H1 (cell line): ENCODE data around the gene CCER1. TPM values are rescaled to one million over a fixed set of nuclear protein-coding genes. Genes with fewer than 3 reads are reported as not detected.

ENCODE experiments used
- CTCF ChIA-PET: fragments of 300-600 bp; sonication (Branson Sonifier 250); formaldehyde crosslinking; loops from one replicate; lab custom pipeline; 2021; ENCODE audit not compliant: partially characterized antibody; lab: Charles Lee
- POLR2A ChIA-PET: fragments of 300-600 bp; sonication (Branson Sonifier 250); formaldehyde crosslinking; loops from one replicate; lab custom pipeline; 2021; ENCODE audit warnings: inconsistent platforms; ENCODE audit not compliant: partially characterized antibody; lab: Charles Lee
- DNase-seq, 2 experiments: peaks; one replicate each; pipeline versions ENCODE4 v3.0.0 to v3.0.0-alpha.2; 2010 to 2022; ENCODE audit warnings: low spot score in 2 of 2, low read depth in 1 of 2, mixed read lengths in 1 of 2
- FAIRE-seq: peaks from 2 replicates; lab custom pipeline; 2011; peaks lifted over from hg19 to GRCh38; lab: Jason Lieb, UNC
- H2AFZ ChIP-seq: 2 replicates; pipeline ENCODE4 v1.8.1; 2012; ENCODE audit warnings: low read length, inconsistent platforms
- H2AK5ac ChIP-seq: 2 replicates; pipeline ENCODE4 v1.6.1; 2013; ENCODE audit warnings: low read depth, low read length
- H2BK120ac ChIP-seq: replicated peaks from 2 replicates; pipeline ENCODE3; 2013; ENCODE audit warnings: low read depth, low read length, inconsistent platforms
- H2BK12ac ChIP-seq: 2 replicates; pipeline ENCODE4 v1.6.1; 2013; ENCODE audit warnings: low read depth, low read length
- H2BK15ac ChIP-seq: 2 replicates; pipeline ENCODE4 v1.6.1; 2013; ENCODE audit warnings: low read length
- H2BK20ac ChIP-seq: 2 replicates; pipeline ENCODE4 v1.6.1; 2013; ENCODE audit warnings: low read length
- H2BK5ac ChIP-seq: 2 replicates; pipeline ENCODE4 v1.6.1; 2013; ENCODE audit warnings: low read depth, low read length
- H3K14ac ChIP-seq: 2 replicates; pipeline ENCODE4 v1.6.1; 2013; ENCODE audit warnings: inconsistent platforms; ENCODE audit not compliant: insufficient read length
- H3K18ac ChIP-seq: 2 replicates; pipeline ENCODE4 v1.6.1; 2013; ENCODE audit warnings: low read length; ENCODE audit errors: extremely low read depth
- H3K23ac ChIP-seq: 2 replicates; pipeline ENCODE4 v1.6.1; 2013; ENCODE audit warnings: inconsistent platforms; ENCODE audit not compliant: insufficient read length
- H3K23me2 ChIP-seq: 2 replicates; pipeline ENCODE4 v1.6.1; 2013; ENCODE audit warnings: low read depth, low read length
- H3K27ac ChIP-seq: 2 replicates; pipeline ENCODE4 v1.6.1; 2011; ENCODE audit warnings: low read depth, low read length, inconsistent platforms
- H3K27me3 ChIP-seq, 4 experiments: replicated peaks in 1 of 4; 1 replicate in 1 of 4; 2 replicates in 3 of 4; pipeline versions ENCODE4 v1.6.1 to v1.8.1; 2011 to 2013; ENCODE audit warnings: low read length in 3 of 4, mild to moderate bottlenecking in 3 of 4, inconsistent platforms in 2 of 4, mixed read lengths in 2 of 4, moderate library complexity in 1 of 4; ENCODE audit not compliant: control insufficient read depth in 3 of 4, insufficient read depth in 3 of 4; ENCODE audit errors: extremely low read depth in 1 of 4
- H3K36me3 ChIP-seq, 4 experiments: 2 replicates each; pipeline versions ENCODE4 v1.6.1 to v1.8.1; 2011 to 2013; ENCODE audit warnings: mild to moderate bottlenecking in 4 of 4, low read length in 3 of 4, moderate library complexity in 2 of 4, control low read depth in 1 of 4, inconsistent platforms in 1 of 4; ENCODE audit not compliant: insufficient read depth in 4 of 4, control insufficient read depth in 2 of 4
- H3K4ac ChIP-seq: replicated peaks from 2 replicates; pipeline ENCODE3; 2013; ENCODE audit warnings: low read length, low read depth, mixed read lengths, inconsistent platforms; ENCODE audit not compliant: insufficient read length
- H3K4me1 ChIP-seq, 4 experiments: replicated peaks in 1 of 4; 1 replicate in 1 of 4; 2 replicates in 3 of 4; pipeline versions ENCODE4 v1.6.1 to v1.8.1; 2011 to 2013; ENCODE audit warnings: low read length in 3 of 4, inconsistent platforms in 2 of 4, mixed read lengths in 1 of 4; ENCODE audit not compliant: insufficient read depth in 4 of 4, control insufficient read depth in 3 of 4
- H3K4me2 ChIP-seq, 2 experiments: 2 replicates each; pipeline versions ENCODE4 v1.6.1 to v1.8.1; 2011 to 2013; ENCODE audit warnings: low read depth in 2 of 2, low read length in 2 of 2, control low read depth in 1 of 2, inconsistent platforms in 1 of 2, mild to moderate bottlenecking in 1 of 2; ENCODE audit not compliant: insufficient read depth in 1 of 2
- H3K4me3 ChIP-seq, 4 experiments: fragments of 200-600, 300-600 bp in 1 of 4; sonication (generic), shearing (Covaris generic), sonication (Bioruptor Twin) in 1 of 4; 2 replicates each; pipeline versions ENCODE4 v1.5.1 to v1.8.1; 2011 to 2016; ENCODE audit warnings: low read length in 4 of 4, low read depth in 3 of 4, control low read depth in 2 of 4, inconsistent platforms in 2 of 4, mild to moderate bottlenecking in 2 of 4, mixed read lengths in 1 of 4, moderate library complexity in 1 of 4; ENCODE audit not compliant: insufficient read depth in 2 of 4; ENCODE audit errors: extremely low read depth in 1 of 4
- H3K56ac ChIP-seq: replicated peaks from 2 replicates; pipeline ENCODE3; 2013; ENCODE audit warnings: low read depth, mild to moderate bottlenecking, mixed read lengths, low read length, inconsistent platforms; ENCODE audit not compliant: insufficient read length
- H3K79me1 ChIP-seq: 2 replicates; pipeline ENCODE4 v1.6.1; 2013; ENCODE audit warnings: low read depth, low read length, control low read depth
- H3K79me2 ChIP-seq, 2 experiments: 2 replicates each; pipeline versions ENCODE4 v1.6.1 to v1.8.1; 2012 to 2013; ENCODE audit warnings: low read length in 2 of 2, mild to moderate bottlenecking in 2 of 2, inconsistent platforms in 1 of 2; ENCODE audit not compliant: insufficient read depth in 2 of 2, control insufficient read depth in 1 of 2
- H3K9ac ChIP-seq, 4 experiments: replicated peaks in 1 of 4; 1 replicate in 1 of 4; 2 replicates in 3 of 4; pipeline versions ENCODE4 v1.6.1 to v1.8.1; 2011 to 2013; ENCODE audit warnings: low read depth in 3 of 4, low read length in 3 of 4, control low read depth in 2 of 4, mild to moderate bottlenecking in 2 of 4, moderate library complexity in 2 of 4, inconsistent platforms in 1 of 4; ENCODE audit errors: extremely low read depth in 1 of 4
- H3K9me3 ChIP-seq, 2 experiments: 2 replicates each; pipeline versions ENCODE4 v1.6.1 to v1.8.1; 2012 to 2013; ENCODE audit warnings: mild to moderate bottlenecking in 2 of 2, moderate library complexity in 2 of 2, control low read depth in 1 of 2, inconsistent platforms in 1 of 2, low read depth in 1 of 2, low read length in 1 of 2, mixed read lengths in 1 of 2; ENCODE audit not compliant: insufficient read depth in 2 of 2
- H4K20me1 ChIP-seq, 2 experiments: replicated peaks in 1 of 2; 2 replicates each; pipeline versions ENCODE3 to v1.8.1; 2011 to 2013; ENCODE audit warnings: inconsistent platforms in 2 of 2, low read length in 2 of 2, mild to moderate bottlenecking in 1 of 2; ENCODE audit not compliant: insufficient read depth in 2 of 2, control insufficient read depth in 1 of 2
- H4K5ac ChIP-seq: 2 replicates; pipeline ENCODE4 v1.6.1; 2013; ENCODE audit warnings: low read length, low read depth, mixed read lengths, inconsistent platforms; ENCODE audit not compliant: insufficient read length
- H4K8ac ChIP-seq: 2 replicates; pipeline ENCODE4 v1.8.0; 2013; ENCODE audit warnings: mild to moderate bottlenecking, moderate library complexity, low read length, inconsistent platforms; ENCODE audit not compliant: insufficient read depth; ENCODE audit errors: extremely low read depth
- H4K91ac ChIP-seq: replicated peaks from 2 replicates; pipeline ENCODE3; 2013; ENCODE audit warnings: low read length, mixed read lengths, inconsistent platforms; ENCODE audit not compliant: insufficient read length
- CHD2 ChIP-seq: IDR thresholded peaks from 2 replicates; pipeline ENCODE4 v1.6.1; 2012; ENCODE audit warnings: low read length, improper control_type of control experiment
- EGR1 ChIP-seq: IDR thresholded peaks from 2 replicates; pipeline ENCODE4 v1.6.1; 2011; ENCODE audit warnings: low read depth, low read length, borderline replicate concordance
- GTF2F1 ChIP-seq: IDR thresholded peaks from 2 replicates; pipeline ENCODE4 v1.6.1; 2012; ENCODE audit warnings: low read depth, low read length, improper control_type of control experiment, borderline replicate concordance
- JUND ChIP-seq: IDR thresholded peaks from 2 replicates; pipeline ENCODE4 v1.6.1; 2011; ENCODE audit warnings: mild to moderate bottlenecking, improper control_type of control experiment, low read length
- KDM4A ChIP-seq: IDR thresholded peaks from one replicate; pipeline ENCODE4 v1.7.1; 2012; ENCODE audit warnings: low read depth, mild to moderate bottlenecking, moderate library complexity, low read length, inconsistent platforms; ENCODE audit not compliant: severe bottlenecking
- NRF1 ChIP-seq: IDR thresholded peaks from 2 replicates; pipeline ENCODE4 v1.6.1; 2011; ENCODE audit warnings: mild to moderate bottlenecking, low read depth, low read length, improper control_type of control experiment
- RBBP5 ChIP-seq: IDR thresholded peaks from 2 replicates; pipeline ENCODE4 v1.7.1; 2012; ENCODE audit warnings: low read depth, mild to moderate bottlenecking, inconsistent platforms, low read length, moderate library complexity, borderline replicate concordance
- SAP30 ChIP-seq: fragments of 300-600 bp; sonication (generic); IDR thresholded peaks from 2 replicates; pipeline ENCODE4 v1.7.1; 2012; ENCODE audit warnings: low read length, moderate library complexity, mild to moderate bottlenecking, inconsistent platforms; ENCODE audit not compliant: insufficient read depth, insufficient replicate concordance
- SIRT6 ChIP-seq: IDR thresholded peaks from one replicate; pipeline ENCODE4 v1.7.1; 2012; ENCODE audit warnings: low read length, inconsistent platforms
- TAF7 ChIP-seq: optimal IDR thresholded peaks from 2 replicates; pipeline ENCODE3; 2011; ENCODE audit warnings: low read depth, mild to moderate bottlenecking, inconsistent platforms, low read length, moderate library complexity, borderline replicate concordance
- TBP ChIP-seq: IDR thresholded peaks from 2 replicates; pipeline ENCODE4 v1.6.1; 2011; ENCODE audit warnings: low read depth, low read length, improper control_type of control experiment
- YY1 ChIP-seq: IDR thresholded peaks from 2 replicates; pipeline ENCODE4 v1.6.1; 2011; ENCODE audit warnings: low read depth, mild to moderate bottlenecking, low read length
- polyA plus RNA-seq, 7 experiments: library from polyadenylated mRNA; depleted of rRNA in 3 of 7; stranded (reverse) in 5 of 7; unstranded in 2 of 7; fragments of >200 nt in 5 of 7; fragments of 200-250 nt in 2 of 7; gene quantifications; 1 replicate in 5 of 7; 2 replicates in 1 of 7; 4 replicates in 1 of 7; pipeline versions ENCODE4 v1.2.1 to v1.2.3, GENCODE V29; 2011 to 2013; ENCODE audit warnings: missing spikeins in 2 of 7, mixed read lengths in 2 of 7
- total RNA-seq: library from RNA; stranded (reverse); fragmentation: NEBNext Ultra II Directional; extraction: Animal tissue kit (Norgen Biotek cat#: 25700); gene quantifications from 2 replicates; pipeline ENCODE4 v1.2.1, GENCODE V29; 2021
- TF ChIP-seq, protein P1 (sequence below), 3 experiments: IDR thresholded peaks; 1 replicate in 2 of 3; 2 replicates in 1 of 3; pipeline versions ENCODE4 v1.5.1 to v1.6.1; 2011; ENCODE audit warnings: low read length in 3 of 3, mild to moderate bottlenecking in 3 of 3, inconsistent platforms in 2 of 3, low read depth in 1 of 3, moderate library complexity in 1 of 3; ENCODE audit not compliant: insufficient read depth in 1 of 3; ENCODE audit errors: control extremely low read depth in 1 of 3

Gene CCER1
- total and polyA plus RNA-seq, 2 of the 8 experiments (the other 6 are each of a cell fraction or from before 2014, with no cell fraction given): not detected

DNA sequence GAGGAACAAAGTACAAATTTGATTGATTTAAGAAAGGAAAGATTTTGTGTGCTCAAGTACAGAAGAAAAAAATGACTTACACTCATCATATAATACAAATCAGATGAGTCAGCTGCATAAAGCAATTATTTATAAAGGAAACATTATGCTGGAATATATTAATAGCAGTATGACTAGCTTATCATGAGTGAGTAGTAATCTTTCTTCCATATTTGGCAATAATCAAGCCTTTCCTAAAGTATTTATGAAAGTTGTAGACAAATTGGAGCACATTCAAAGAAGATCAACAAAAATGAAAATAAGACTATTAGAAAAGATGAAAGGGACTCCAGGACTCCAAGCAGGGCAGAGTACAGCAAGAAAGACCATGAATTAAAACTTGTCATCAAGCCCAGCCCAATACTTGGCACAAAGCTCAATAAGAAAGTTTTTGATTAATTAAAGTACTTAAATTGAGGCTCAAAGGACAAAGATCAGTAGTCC lies 32.8 kb downstream of the CCER1 start:
- Histone ChIP-seq H3K14ac (no peak overlapping the region), H3K79me1 (no peaks in the 10 kb centered on the region), H3K79me2 (no peaks in the 10 kb centered on the region), H2AFZ (no peak overlapping the region), H3K9me3 (no peaks in the 10 kb centered on the region), H2BK15ac (no peak overlapping the region), H2BK120ac (no peak overlapping the region), H4K8ac (no peak overlapping the region), H3K18ac (no peak overlapping the region), H2BK12ac (no peak overlapping the region), H3K4ac (no peak overlapping the region), H3K36me3 (no peaks in the 10 kb centered on the region), H2AK5ac (no peak overlapping the region), H3K23ac (no peak overlapping the region), H3K9ac (no peak overlapping the region), H4K5ac (no peak overlapping the region), H3K23me2 (no peaks in the 10 kb centered on the region), H3K4me1 (peaks cover 0 to 3% (median 0%) of the 10 kb centered on the region in 4 experiments; a peak in 1 of 7 replicates), H2BK5ac (no peak overlapping the region), H2BK20ac (no peak overlapping the region), H3K27me3 (no peaks in the 10 kb centered on the region), H3K4me3 (no peak overlapping the region), H4K20me1 (no peaks in the 10 kb centered on the region), H3K56ac (no peak overlapping the region), H4K91ac (no peak overlapping the region), H3K4me2 (no peak overlapping the region), H3K27ac (no peak overlapping the region)
- DNase-seq (no peak), FAIRE-seq (no peak)
- CTCF ChIA-PET: interaction anchor here (1.5 kb wide), 1 partner anchor 68 kb away, joined by 3 read pairs; no protein-coding TSS in a partner anchor
- POLR2A ChIA-PET: no interaction called here
- TF ChIP-seq JUND: no peak
- no peak for TF ChIP-seq EGR1
- no peak for TF ChIP-seq SAP30
- no peak for TF ChIP-seq RBBP5
- TF ChIP-seq, protein P1, sequence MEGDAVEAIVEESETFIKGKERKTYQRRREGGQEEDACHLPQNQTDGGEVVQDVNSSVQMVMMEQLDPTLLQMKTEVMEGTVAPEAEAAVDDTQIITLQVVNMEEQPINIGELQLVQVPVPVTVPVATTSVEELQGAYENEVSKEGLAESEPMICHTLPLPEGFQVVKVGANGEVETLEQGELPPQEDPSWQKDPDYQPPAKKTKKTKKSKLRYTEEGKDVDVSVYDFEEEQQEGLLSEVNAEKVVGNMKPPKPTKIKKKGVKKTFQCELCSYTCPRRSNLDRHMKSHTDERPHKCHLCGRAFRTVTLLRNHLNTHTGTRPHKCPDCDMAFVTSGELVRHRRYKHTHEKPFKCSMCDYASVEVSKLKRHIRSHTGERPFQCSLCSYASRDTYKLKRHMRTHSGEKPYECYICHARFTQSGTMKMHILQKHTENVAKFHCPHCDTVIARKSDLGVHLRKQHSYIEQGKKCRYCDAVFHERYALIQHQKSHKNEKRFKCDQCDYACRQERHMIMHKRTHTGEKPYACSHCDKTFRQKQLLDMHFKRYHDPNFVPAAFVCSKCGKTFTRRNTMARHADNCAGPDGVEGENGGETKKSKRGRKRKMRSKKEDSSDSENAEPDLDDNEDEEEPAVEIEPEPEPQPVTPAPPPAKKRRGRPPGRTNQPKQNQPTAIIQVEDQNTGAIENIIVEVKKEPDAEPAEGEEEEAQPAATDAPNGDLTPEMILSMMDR (IDR thresholded peaks at IDR 0.05; ENCODE audit: control extremely low read depth in 1 of 3, insufficient read depth in 1 of 3, low read depth in 1 of 3, low read length in 3 of 3): no peak
- TF ChIP-seq NRF1: no peak
- no peak for TF ChIP-seq TAF7
- TF ChIP-seq CHD2: no peak
- TF ChIP-seq YY1: no peak
- TF ChIP-seq GTF2F1: no peak
- TF ChIP-seq KDM4A: no peak
- no peak for TF ChIP-seq SIRT6
- no peak for TF ChIP-seq TBP
